ENCODE data around the gene CLASP1.

Gene CLASP1

GRCh38 chr2:121697108-121697631, 47.9 kb upstream of the CLASP1 start (continued):
- TF ChIP-seq CSRNP3 (CRISPR knock-in tag; IDR thresholded peaks at IDR 0.05) (no peak), RARB (CRISPR knock-in tag; IDR thresholded peaks at IDR 0.05) (no peak), ZNF70 (CRISPR knock-in tag; IDR thresholded peaks at IDR 0.05) (no peak), PPARA (CRISPR knock-in tag; IDR thresholded peaks at IDR 0.05; ENCODE audit: borderline replicate concordance) (no peak), BACH2 (CRISPR knock-in tag; IDR thresholded peaks at IDR 0.05; ENCODE audit: borderline replicate concordance) (no peak), PATZ1 (CRISPR knock-in tag; IDR thresholded peaks at IDR 0.05; ENCODE audit: borderline replicate concordance) (no peak), ZFP3 (CRISPR knock-in tag; IDR thresholded peaks at IDR 0.05) (no peak), POU6F1 (CRISPR knock-in tag; IDR thresholded peaks at IDR 0.05; ENCODE audit: borderline replicate concordance, low read depth) (no peak), ZNF8 (CRISPR knock-in tag; IDR thresholded peaks at IDR 0.05) (no peak), ZNF565 (CRISPR knock-in tag; conservative IDR thresholded peaks at IDR 0.05; ENCODE audit: low read depth) (no peak), ZFP30 (CRISPR knock-in tag; IDR thresholded peaks at IDR 0.05) (no peak)

- no peak for ATAC-seq
- no peak for TF ChIP-seq OSR1 (CRISPR knock-in tag; IDR thresholded peaks at IDR 0.05)
- no peak for TF ChIP-seq ISL1 (CRISPR knock-in tag; IDR thresholded peaks at IDR 0.05)
- no peak for TF ChIP-seq GLIS3 (CRISPR knock-in tag; IDR thresholded peaks at IDR 0.05)
- no peak for TF ChIP-seq ZFP3 (CRISPR knock-in tag; IDR thresholded peaks at IDR 0.05)
- TF ChIP-seq BACH2 (CRISPR knock-in tag; IDR thresholded peaks at IDR 0.05; ENCODE audit: borderline replicate concordance) = no peak
- no peak for TF ChIP-seq ZFP30 (CRISPR knock-in tag; IDR thresholded peaks at IDR 0.05)
- no peak for TF ChIP-seq PATZ1 (CRISPR knock-in tag; IDR thresholded peaks at IDR 0.05; ENCODE audit: borderline replicate concordance)
- no peak for TF ChIP-seq SNAI2 (CRISPR knock-in tag; IDR thresholded peaks at IDR 0.05)
- no peak for TF ChIP-seq ESRRG (CRISPR knock-in tag; IDR thresholded peaks at IDR 0.05)
- no peak for TF ChIP-seq ZC3H10 (CRISPR knock-in tag; IDR thresholded peaks at IDR 0.05)
- TF ChIP-seq CREB5 (CRISPR knock-in tag; IDR thresholded peaks at IDR 0.05; ENCODE audit: low read depth) = no peak
- no peak for TF ChIP-seq TCF4 (CRISPR knock-in tag; IDR thresholded peaks at IDR 0.05; ENCODE audit: borderline replicate concordance)
Observed at GRCh38 chr2:121696410-121696930, 47.2 kb upstream of the CLASP1 start.

- ATAC-seq = peak; percentile 9; the same call in 2 of the 3 replicates
- TF ChIP-seq ZNF70 (CRISPR knock-in tag; IDR thresholded peaks at IDR 0.05) (no peak), OSR1 (CRISPR knock-in tag; IDR thresholded peaks at IDR 0.05) (no peak), PATZ1 (CRISPR knock-in tag; IDR thresholded peaks at IDR 0.05; ENCODE audit: borderline replicate concordance) (no peak), BACH2 (CRISPR knock-in tag; IDR thresholded peaks at IDR 0.05; ENCODE audit: borderline replicate concordance) (no peak), ZNF8 (CRISPR knock-in tag; IDR thresholded peaks at IDR 0.05) (no peak), ZFP3 (CRISPR knock-in tag; IDR thresholded peaks at IDR 0.05) (no peak), PPARA (CRISPR knock-in tag; IDR thresholded peaks at IDR 0.05; ENCODE audit: borderline replicate concordance) (no peak), ESRRG (CRISPR knock-in tag; IDR thresholded peaks at IDR 0.05) (no peak), ZFP30 (CRISPR knock-in tag; IDR thresholded peaks at IDR 0.05) (no peak), TOX (CRISPR knock-in tag; IDR thresholded peaks at IDR 0.05; ENCODE audit: borderline replicate concordance) (no peak), CSDC2 (CRISPR knock-in tag; IDR thresholded peaks at IDR 0.05) (no peak), RARB (CRISPR knock-in tag; IDR thresholded peaks at IDR 0.05) (no peak), ISL1 (CRISPR knock-in tag; IDR thresholded peaks at IDR 0.05) (no peak), ARNTL (CRISPR knock-in tag; IDR thresholded peaks at IDR 0.05; ENCODE audit: borderline replicate concordance, low read depth) (no peak), CSRNP3 (CRISPR knock-in tag; IDR thresholded peaks at IDR 0.05) (no peak), POU6F1 (CRISPR knock-in tag; IDR thresholded peaks at IDR 0.05; ENCODE audit: borderline replicate concordance, low read depth) (no peak)
Observed at GRCh38 chr2:121695171-121695451, 45.8 kb upstream of the CLASP1 start.

Data from SK-N-SH treated with all-trans-retinoic acid at 6 μM for 48 hours (cell line).